ENCODE measurements around the gene MARVELD2. TPM values are rescaled to one million over a fixed set of nuclear protein-coding genes. Genes with fewer than 3 reads are reported as not detected.
"Not testable (repeated sequence)": the region's sequence is repeated elsewhere in the genome, so short reads cannot be mapped to it uniquely, and the experiment has no call there.

The MARVELD2 gene
- total and polyA plus RNA-seq, 2 donors (not counting 1 experiment from before 2014, with no cell fraction given): 0.19 to 0.94 TPM

DNA sequence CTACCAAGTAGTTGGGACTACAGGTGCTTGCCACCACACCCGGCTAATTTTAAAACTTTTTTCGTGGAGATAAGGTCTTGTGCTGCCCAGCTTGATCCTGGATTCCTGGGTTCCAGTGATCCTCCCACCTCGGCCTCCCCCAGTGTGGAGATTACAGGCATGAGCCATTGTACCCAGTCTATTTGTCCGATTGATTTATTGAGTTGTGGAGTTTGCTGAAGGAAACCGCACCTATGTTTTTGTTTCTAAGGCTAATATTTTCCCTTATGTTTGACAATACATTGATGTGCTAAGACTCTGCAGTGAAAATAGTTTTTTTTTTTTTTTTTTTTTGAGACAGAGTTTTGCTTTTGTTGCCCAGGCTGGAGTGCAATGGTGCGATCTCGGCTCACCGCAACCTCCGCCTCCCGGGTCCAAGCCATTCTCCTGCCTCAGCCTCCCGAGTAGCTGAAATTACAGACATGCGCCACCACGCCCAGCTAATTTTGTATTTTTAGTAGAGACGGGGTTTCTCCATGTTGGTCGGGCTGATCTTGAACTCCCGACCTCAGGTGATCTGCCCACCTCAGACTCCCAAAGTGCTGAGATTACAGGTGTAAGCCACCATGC, 57.7 kb downstream of the MARVELD2 start:
- ATAC-seq (ENCODE audit: low read depth); DNase-seq; intact Hi-C loops (cut with micrococcal nuclease); H3K4me3 Mint-ChIP-seq; H3K27ac Mint-ChIP-seq; H3K4me1 ChIP-seq (ENCODE audit: control insufficient read depth in 2 of 2, insufficient read depth in 2 of 2, low read length in 2 of 2); CTCF ChIA-PET; H3K27me3 Mint-ChIP-seq; H3K27me3 ChIP-seq (replicated peaks in 1 of 4; ENCODE audit: control extremely low read depth in 1 of 4, control insufficient read depth in 3 of 4, insufficient read depth in 4 of 4, low read length in 3 of 4); H3K9ac ChIP-seq (ENCODE audit: low read length); H3K36me3 ChIP-seq (replicated peaks in 1 of 2; ENCODE audit: control extremely low read depth in 1 of 2, control insufficient read depth in 1 of 2, extremely low read depth in 1 of 2, insufficient read depth in 2 of 2, low read length in 1 of 2); H4K20me1 ChIP-seq (ENCODE audit: control insufficient read depth, insufficient read depth, low read length, poor library complexity, severe bottlenecking); H3K9me3 Mint-ChIP-seq (ENCODE audit: insufficient read depth); H2AFZ ChIP-seq (ENCODE audit: insufficient read depth, low read depth, low read length, poor library complexity, severe bottlenecking); POLR2A ChIA-PET; H3K4me1 Mint-ChIP-seq; H3K4me3 ChIP-seq (ENCODE audit: control extremely low read depth in 1 of 5, extremely low read depth in 1 of 5, insufficient read depth in 1 of 5, low read depth in 2 of 5, low read length in 4 of 5); H3K9me3 ChIP-seq (ENCODE audit: control extremely low read depth in 1 of 3, control insufficient read depth in 2 of 3, insufficient read depth in 1 of 3, low read length in 2 of 3); H3K27ac ChIP-seq (ENCODE audit: low read length in 2 of 2); H3K4me2 ChIP-seq (replicated peaks; ENCODE audit: low read depth, low read length, poor library complexity, severe bottlenecking); H3K79me2 ChIP-seq (ENCODE audit: control insufficient read depth, insufficient read depth, low read length): not testable (repeated sequence)
- 90% methylated on average over 5 of the region's 16 CpGs for WGBS (ENCODE audit: insufficient coverage)

- TF ChIP-seq CTCF (IDR thresholded peaks at IDR 0.05) (no peak), EZH2 (IDR thresholded peaks at IDR 0.05; ENCODE audit: borderline replicate concordance, insufficient read depth, low read depth, low read length, poor library complexity, severe bottlenecking) (no peak)
- H3K27ac Mint-ChIP-seq: no peak overlapping the region
- POLR2A ChIA-PET: no interaction called here
Observed at GRCh38 chr5:69477170-69477569, 62.3 kb downstream of the MARVELD2 start.

GRCh38 chr5:69478296-69478695, 63.4 kb downstream of the MARVELD2 start:
- ATAC-seq (ENCODE audit: low read depth); intact Hi-C loops (cut with micrococcal nuclease); H3K4me2 ChIP-seq (replicated peaks; ENCODE audit: low read depth, low read length, poor library complexity, severe bottlenecking); H4K20me1 ChIP-seq (ENCODE audit: control insufficient read depth, insufficient read depth, low read length, poor library complexity, severe bottlenecking); H3K4me3 ChIP-seq (ENCODE audit: control extremely low read depth in 1 of 5, extremely low read depth in 1 of 5, insufficient read depth in 1 of 5, low read depth in 2 of 5, low read length in 4 of 5); H3K9me3 Mint-ChIP-seq (ENCODE audit: insufficient read depth); H3K4me1 ChIP-seq (ENCODE audit: control insufficient read depth in 2 of 2, insufficient read depth in 2 of 2, low read length in 2 of 2); H3K4me1 Mint-ChIP-seq; H3K9me3 ChIP-seq (ENCODE audit: control extremely low read depth in 1 of 3, control insufficient read depth in 2 of 3, insufficient read depth in 1 of 3, low read length in 2 of 3); H3K79me2 ChIP-seq (ENCODE audit: control insufficient read depth, insufficient read depth, low read length); H3K27ac Mint-ChIP-seq; H3K9ac ChIP-seq (ENCODE audit: low read length); DNase-seq; H3K27ac ChIP-seq (ENCODE audit: low read length in 2 of 2); POLR2A ChIA-PET; H2AFZ ChIP-seq (ENCODE audit: insufficient read depth, low read depth, low read length, poor library complexity, severe bottlenecking); H3K4me3 Mint-ChIP-seq; CTCF ChIA-PET; H3K27me3 ChIP-seq (replicated peaks in 1 of 4; ENCODE audit: control extremely low read depth in 1 of 4, control insufficient read depth in 3 of 4, insufficient read depth in 4 of 4, low read length in 3 of 4); H3K36me3 ChIP-seq (replicated peaks in 1 of 2; ENCODE audit: control extremely low read depth in 1 of 2, control insufficient read depth in 1 of 2, extremely low read depth in 1 of 2, insufficient read depth in 2 of 2, low read length in 1 of 2): not testable (repeated sequence)
- H3K27me3 Mint-ChIP-seq: peaks cover 11% of the 10 kb centered on the region
- WGBS (ENCODE audit: insufficient coverage): 100% methylated on average over 2 of the region's 7 CpGs

More at GRCh38 chr5:69477170-69477569, 62.3 kb downstream of the MARVELD2 start:
- H3K79me2 ChIP-seq (ENCODE audit: control insufficient read depth, insufficient read depth, low read length): no peaks in the 10 kb centered on the region
- no peaks in the 10 kb centered on the region for H3K36me3 ChIP-seq (replicated peaks in 1 of 2; ENCODE audit: control extremely low read depth in 1 of 2, control insufficient read depth in 1 of 2, extremely low read depth in 1 of 2, insufficient read depth in 2 of 2, low read length in 1 of 2)
- Mint-ChIP-seq H3K27me3 (peaks cover 6% of the 10 kb centered on the region), H3K4me3 (no peak overlapping the region), H3K9me3 (ENCODE audit: insufficient read depth) (no peaks in the 10 kb centered on the region), H3K4me1 (no peaks in the 10 kb centered on the region)
- no peaks in the 10 kb centered on the region for H3K4me1 ChIP-seq (ENCODE audit: control insufficient read depth in 2 of 2, insufficient read depth in 2 of 2, low read length in 2 of 2)
- DNase-seq: no peak
- no peak for ATAC-seq (ENCODE audit: low read depth)
- H2AFZ ChIP-seq (ENCODE audit: insufficient read depth, low read depth, low read length, poor library complexity, severe bottlenecking): no peak overlapping the region
- no peak overlapping the region for H3K4me3 ChIP-seq (ENCODE audit: control extremely low read depth in 1 of 5, extremely low read depth in 1 of 5, insufficient read depth in 1 of 5, low read depth in 2 of 5, low read length in 4 of 5)
- CTCF ChIA-PET: no interaction called here
- H4K20me1 ChIP-seq (ENCODE audit: control insufficient read depth, insufficient read depth, low read length, poor library complexity, severe bottlenecking): no peaks in the 10 kb centered on the region
- H3K27me3 ChIP-seq (replicated peaks in 1 of 4; ENCODE audit: control extremely low read depth in 1 of 4, control insufficient read depth in 3 of 4, insufficient read depth in 4 of 4, low read length in 3 of 4): no peaks in the 10 kb centered on the region
- no peaks in the 10 kb centered on the region for H3K9me3 ChIP-seq (ENCODE audit: control extremely low read depth in 1 of 3, control insufficient read depth in 2 of 3, insufficient read depth in 1 of 3, low read length in 2 of 3)
- H3K4me2 ChIP-seq (replicated peaks; ENCODE audit: low read depth, low read length, poor library complexity, severe bottlenecking): no peak overlapping the region
- H3K27ac ChIP-seq (ENCODE audit: low read length in 2 of 2): no peak overlapping the region
- no peak overlapping the region for H3K9ac ChIP-seq (ENCODE audit: low read length)
- WGBS (ENCODE audit: insufficient coverage): no CpG with 5 or more reads among the region's 1 CpG
- intact Hi-C loops (cut with micrococcal nuclease): no loop called here

Measured in B cell (primary cell).